Endothelial cell of umbilical vein (primary cell): ENCODE data around the gene LALBA. TPM values are rescaled to one million over a fixed set of nuclear protein-coding genes. Genes with fewer than 3 reads are reported as not detected.

Experiments
- Bru-seq: library from RNA; stranded (reverse); fragments of 400-500 nt; gene quantifications from one replicate; lab custom pipeline; 2021; lab: Mats Ljungman, UMichigan
- BruChase-seq, 2 experiments: library from RNA; stranded (reverse); fragments of 400-500 nt; gene quantifications; one replicate each; lab custom pipeline; 2021; lab: Mats Ljungman, UMichigan
- BruUV-seq: library from RNA; stranded (reverse); fragments of 400-500 nt; replicated peaks from 2 replicates; lab custom pipeline; 2021; lab: Mats Ljungman, UMichigan
- CTCF ChIA-PET: fragments of 300-600, 350-600 bp; sonication (Branson Sonifier 250); formaldehyde crosslinking; loops from one replicate; lab custom pipeline; 2021; ENCODE audit warnings: antibody characterized with exemption, inconsistent platforms; lab: Charles Lee
- POLR2A ChIA-PET: fragments of 300-600, 350-600 bp; sonication (Branson Sonifier 250); formaldehyde crosslinking; loops from one replicate; lab custom pipeline; 2021; ENCODE audit warnings: antibody characterized with exemption, inconsistent platforms; lab: Charles Lee
- DNase-seq: peaks from one replicate; pipeline ENCODE4 v3.0.0-alpha.2; 2011; ENCODE audit warnings: low read depth, low spot score
- FAIRE-seq: peaks from 2 replicates; lab custom pipeline; 2011; peaks lifted over from hg19 to GRCh38; lab: Jason Lieb, UNC
- H2AFZ ChIP-seq: 2 replicates; pipeline ENCODE4 v1.6.0; 2012; ENCODE audit warnings: low read depth, low read length, control low read depth, inconsistent platforms
- H3K27ac ChIP-seq: 2 replicates; pipeline ENCODE4 v1.5.1; 2011; ENCODE audit warnings: low read depth, mild to moderate bottlenecking, control low read depth, low read length, moderate library complexity; ENCODE audit not compliant: insufficient read depth
- H3K27me3 ChIP-seq, 2 experiments: 2 replicates each; pipeline versions ENCODE4 v1.6.0 to v1.6.1; 2011; ENCODE audit warnings: low read length in 2 of 2, mixed read lengths in 1 of 2; ENCODE audit not compliant: control insufficient read depth in 2 of 2, insufficient read depth in 2 of 2
- H3K36me3 ChIP-seq, 2 experiments: 2 replicates in 1 of 2; 3 replicates in 1 of 2; pipeline ENCODE4 v1.5.1; 2011; ENCODE audit warnings: low read length in 2 of 2, mild to moderate bottlenecking in 1 of 2, moderate library complexity in 1 of 2; ENCODE audit not compliant: control insufficient read depth in 2 of 2, insufficient read depth in 2 of 2; ENCODE audit errors: extremely low read depth in 1 of 2
- H3K4me1 ChIP-seq: 3 replicates; pipeline ENCODE4 v1.5.1; 2011; ENCODE audit warnings: mild to moderate bottlenecking, low read length; ENCODE audit not compliant: control insufficient read depth, insufficient read depth; ENCODE audit errors: extremely low read depth
- H3K4me2 ChIP-seq: 2 replicates; pipeline ENCODE4 v1.6.1; 2011; ENCODE audit warnings: low read length, control low read depth, mixed read lengths; ENCODE audit not compliant: insufficient read depth
- H3K4me3 ChIP-seq, 3 experiments: fragments of 200-600 bp in 1 of 3; sonication (generic), shearing (Covaris generic) in 1 of 3; replicated peaks in 1 of 3; 2 replicates each; pipeline ENCODE4 v1.5.1; 2011 to 2016; ENCODE audit warnings: control low read depth in 3 of 3, low read length in 3 of 3, mild to moderate bottlenecking in 2 of 3, inconsistent platforms in 1 of 3, low read depth in 1 of 3, moderate library complexity in 1 of 3; ENCODE audit not compliant: insufficient read depth in 1 of 3
- H3K79me2 ChIP-seq: 2 replicates; pipeline ENCODE4 v1.6.0; 2012; ENCODE audit warnings: low read length, inconsistent platforms; ENCODE audit not compliant: control insufficient read depth, insufficient read depth
- H3K9ac ChIP-seq: replicated peaks from 2 replicates; pipeline ENCODE3; 2011; ENCODE audit warnings: low read length, control low read depth; ENCODE audit not compliant: insufficient read depth; ENCODE audit errors: extremely low read depth
- H3K9me1 ChIP-seq: replicated peaks from 3 replicates; pipeline ENCODE4 v1.6.0; 2011; ENCODE audit warnings: mild to moderate bottlenecking, low read length; ENCODE audit not compliant: control insufficient read depth, insufficient read depth; ENCODE audit errors: extremely low read depth
- H3K9me3 ChIP-seq: replicated peaks from 2 replicates; pipeline ENCODE4 v1.5.1; 2012; ENCODE audit warnings: low read length, inconsistent platforms; ENCODE audit not compliant: control insufficient read depth, insufficient read depth
- H4K20me1 ChIP-seq: replicated peaks from 2 replicates; pipeline ENCODE3; 2011; ENCODE audit warnings: mild to moderate bottlenecking, low read length; ENCODE audit not compliant: control insufficient read depth, insufficient read depth; ENCODE audit errors: extremely low read depth
- EZH2 ChIP-seq: IDR thresholded peaks from 2 replicates; pipeline ENCODE4 v1.6.1; 2012; ENCODE audit warnings: borderline replicate concordance, low read depth, mild to moderate bottlenecking, moderate library complexity, low read length, inconsistent platforms; ENCODE audit not compliant: severe bottlenecking
- FOS ChIP-seq: IDR thresholded peaks from 2 replicates; pipeline ENCODE4 v1.6.1; 2011; ENCODE audit warnings: mild to moderate bottlenecking, low read length, moderate library complexity, borderline replicate concordance; ENCODE audit not compliant: insufficient read depth
- GATA2 ChIP-seq: IDR thresholded peaks from 2 replicates; pipeline ENCODE4 v1.7.0; 2011; ENCODE audit warnings: low read depth, mild to moderate bottlenecking, moderate library complexity, mixed read lengths, low read length; ENCODE audit not compliant: insufficient read length, insufficient read depth
- JUN ChIP-seq: IDR thresholded peaks from 2 replicates; pipeline ENCODE4 v1.6.1; 2011; ENCODE audit warnings: borderline replicate concordance, low read depth; ENCODE audit not compliant: insufficient read length, insufficient read depth
- MYC ChIP-seq: IDR thresholded peaks from one replicate; pipeline ENCODE4 v1.6.1; 2011; ENCODE audit warnings: mild to moderate bottlenecking, low read depth, low read length
- POLR2A ChIP-seq: IDR thresholded peaks from 2 replicates; pipeline ENCODE4 v1.6.1; 2012; ENCODE audit warnings: low read depth, mild to moderate bottlenecking, control low read depth, low read length
- POLR2AphosphoS5 ChIP-seq: IDR thresholded peaks from 2 replicates; pipeline ENCODE4 v1.6.1; 2012; ENCODE audit warnings: low read depth, mild to moderate bottlenecking, control low read depth, low read length, moderate library complexity; ENCODE audit not compliant: insufficient read depth
- dilution Hi-C: fragments of 300-500 bp; cut with MboI; formaldehyde crosslinking; loops from one replicate; pipeline ENCODE4 v1.15.0; 2019; ENCODE audit warnings: low sequenced_read_pairs; ENCODE audit not compliant: extremely low pct_ligation_motif_present
- intact Hi-C: fragments of 100-400 bp; cut with micrococcal nuclease; formaldehyde crosslinking; loops from one replicate; pipeline ENCODE4 v1.10.0; 2022
- long read RNA-seq: library from polyadenylated mRNA; stranded (forward); transcript quantifications from one replicate; pipeline ENCODE4 v2.0.0, GENCODE V29; 2021
- polyA minus RNA-seq, 3 experiments: library from RNA; depleted of rRNA, polyadenylated mRNA; stranded (reverse); fragments of >200 nt; gene quantifications; 1 replicate in 1 of 3; 2 replicates in 2 of 3; pipeline ENCODE4 v1.2.3, GENCODE V29; 2011
- polyA plus RNA-seq, 4 experiments: library from polyadenylated mRNA; depleted of rRNA in 3 of 4; stranded (reverse) in 3 of 4; unstranded in 1 of 4; fragments of >200 nt; gene quantifications; 2 replicates each; pipeline versions ENCODE4 v1.2.1 to v1.2.3, GENCODE V29; 2011 to 2012; ENCODE audit warnings: missing spikeins in 1 of 4
- total RNA-seq: library from RNA; stranded (reverse); gene quantifications from 2 replicates; pipeline ENCODE4 v1.2.3, GENCODE V29; 2021
- TF ChIP-seq, protein P1 (sequence below), 2 donors: IDR thresholded peaks; 1 replicate in 1 of 2; 2 replicates in 1 of 2; pipeline ENCODE4 v1.5.1; 2011; ENCODE audit warnings: low read length in 2 of 2, mild to moderate bottlenecking in 2 of 2, moderate library complexity in 2 of 2, control low read depth in 1 of 2, inconsistent platforms in 1 of 2, low read depth in 1 of 2; ENCODE audit not compliant: insufficient read depth in 1 of 2; ENCODE audit errors: extremely low read depth in 1 of 2
- TF ChIP-seq, protein P2 (sequence below): IDR thresholded peaks from 2 replicates; pipeline ENCODE4 v1.6.1; 2011; ENCODE audit not compliant: insufficient read depth, insufficient read length

The LALBA gene
- total RNA-seq (not detected in 2 replicates), polyA plus RNA-seq (not detected in 2 replicates), polyA minus RNA-seq (not detected in 2 replicates), Bru-seq, nascent RNA (not detected), BruChase-seq, experiment 1, labeled RNA remaining after a 6-hour chase (not detected), BruChase-seq, experiment 2, labeled RNA remaining after a 2-hour chase (not detected)
- not detected in 2 replicates for polyA plus RNA-seq (2011; cell fraction: cytosol; rRNA removed)
- not detected in 2 replicates for polyA plus RNA-seq (2011; cell fraction: nucleus; rRNA removed)
- polyA plus RNA-seq (2012): not detected in 2 replicates
- polyA minus RNA-seq (2011; cell fraction: cytosol; rRNA and poly(A)+ RNA removed): not detected
- not detected in 2 replicates for polyA minus RNA-seq (2011; cell fraction: nucleus; rRNA and poly(A)+ RNA removed)
- long read RNA-seq: 0 reads

DNA sequence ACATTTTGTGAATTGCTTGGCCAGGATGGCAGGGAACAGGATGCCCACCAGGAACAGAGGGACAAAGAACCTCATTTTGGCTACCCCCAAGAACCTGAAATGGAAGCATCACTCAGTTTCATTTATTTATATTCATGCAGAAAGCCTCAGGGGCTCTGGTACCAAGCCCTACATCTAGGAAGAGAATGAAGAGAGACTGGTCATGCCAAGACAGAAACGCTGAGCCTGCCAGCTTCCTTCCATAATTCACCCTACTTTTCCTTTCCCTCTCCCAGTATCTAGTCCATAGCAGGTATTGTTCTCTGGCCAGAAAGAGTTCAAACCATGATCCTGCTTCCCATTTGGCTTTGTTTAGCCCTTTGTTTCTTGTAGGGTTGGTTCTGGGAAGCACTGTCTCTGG, at the start of gene LALBA:
TSS of gene LALBA (minus strand) at position 101 of the 400 bp plus-strand sequence. CDS start at position 75, 26 bp downstream.
- no peak for FAIRE-seq
- Histone ChIP-seq H3K4me3 (no peak within 1 kb of the TSS), H3K9me3 (no peaks in the 10 kb centered on the region), H3K79me2 (no peaks in the 10 kb centered on the region), H3K4me2 (no peak within 1 kb of the TSS), H3K4me1 (no peaks in the 10 kb centered on the region), H3K9me1 (no peaks in the 10 kb centered on the region), H3K27me3 (peaks cover 6 to 13% of the 10 kb centered on the region in 2 experiments), H3K27ac (no peak within 1 kb of the TSS), H2AFZ (no peak within 1 kb of the TSS), H4K20me1 (no peaks in the 10 kb centered on the region), H3K9ac (no peak within 1 kb of the TSS), H3K36me3 (no peaks in the 10 kb centered on the region)
- dilution Hi-C loops: no loop called here
- intact Hi-C loops: no loop called here
- CTCF ChIA-PET: interaction anchor here (1.0 kb wide), 1 partner anchor 48 kb away, joined by 3 read pairs; no protein-coding TSS in a partner anchor
- TF ChIP-seq MYC (no peak), GATA2 (no peak), FOS (no peak), EZH2 (no peak), JUN (no peak), POLR2AphosphoS5 (no peak), POLR2A (no peak)
- TF ChIP-seq, protein P1, sequence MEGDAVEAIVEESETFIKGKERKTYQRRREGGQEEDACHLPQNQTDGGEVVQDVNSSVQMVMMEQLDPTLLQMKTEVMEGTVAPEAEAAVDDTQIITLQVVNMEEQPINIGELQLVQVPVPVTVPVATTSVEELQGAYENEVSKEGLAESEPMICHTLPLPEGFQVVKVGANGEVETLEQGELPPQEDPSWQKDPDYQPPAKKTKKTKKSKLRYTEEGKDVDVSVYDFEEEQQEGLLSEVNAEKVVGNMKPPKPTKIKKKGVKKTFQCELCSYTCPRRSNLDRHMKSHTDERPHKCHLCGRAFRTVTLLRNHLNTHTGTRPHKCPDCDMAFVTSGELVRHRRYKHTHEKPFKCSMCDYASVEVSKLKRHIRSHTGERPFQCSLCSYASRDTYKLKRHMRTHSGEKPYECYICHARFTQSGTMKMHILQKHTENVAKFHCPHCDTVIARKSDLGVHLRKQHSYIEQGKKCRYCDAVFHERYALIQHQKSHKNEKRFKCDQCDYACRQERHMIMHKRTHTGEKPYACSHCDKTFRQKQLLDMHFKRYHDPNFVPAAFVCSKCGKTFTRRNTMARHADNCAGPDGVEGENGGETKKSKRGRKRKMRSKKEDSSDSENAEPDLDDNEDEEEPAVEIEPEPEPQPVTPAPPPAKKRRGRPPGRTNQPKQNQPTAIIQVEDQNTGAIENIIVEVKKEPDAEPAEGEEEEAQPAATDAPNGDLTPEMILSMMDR (IDR thresholded peaks at IDR 0.05; ENCODE audit: extremely low read depth in 1 of 2, insufficient read depth in 1 of 2, low read depth in 1 of 2, low read length in 2 of 2): no peak
- TF ChIP-seq, protein P2, sequence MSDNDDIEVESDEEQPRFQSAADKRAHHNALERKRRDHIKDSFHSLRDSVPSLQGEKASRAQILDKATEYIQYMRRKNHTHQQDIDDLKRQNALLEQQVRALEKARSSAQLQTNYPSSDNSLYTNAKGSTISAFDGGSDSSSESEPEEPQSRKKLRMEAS: no peak
- BruUV-seq: no TSS peak
- POLR2A ChIA-PET: no interaction called here
- no peak for DNase-seq
